ENCODE results near the gene RPS6KA2. TPM values are rescaled to one million over a fixed set of nuclear protein-coding genes. Genes with fewer than 3 reads are reported as not detected.
"Not testable (repeated sequence)": the region's sequence is repeated elsewhere in the genome, so short reads cannot be mapped to it uniquely, and the experiment has no call there.

RPS6KA2 gene
- total RNA-seq, 2 experiments from 2014 or later, result 3.8 to 4.2 TPM

DNA sequence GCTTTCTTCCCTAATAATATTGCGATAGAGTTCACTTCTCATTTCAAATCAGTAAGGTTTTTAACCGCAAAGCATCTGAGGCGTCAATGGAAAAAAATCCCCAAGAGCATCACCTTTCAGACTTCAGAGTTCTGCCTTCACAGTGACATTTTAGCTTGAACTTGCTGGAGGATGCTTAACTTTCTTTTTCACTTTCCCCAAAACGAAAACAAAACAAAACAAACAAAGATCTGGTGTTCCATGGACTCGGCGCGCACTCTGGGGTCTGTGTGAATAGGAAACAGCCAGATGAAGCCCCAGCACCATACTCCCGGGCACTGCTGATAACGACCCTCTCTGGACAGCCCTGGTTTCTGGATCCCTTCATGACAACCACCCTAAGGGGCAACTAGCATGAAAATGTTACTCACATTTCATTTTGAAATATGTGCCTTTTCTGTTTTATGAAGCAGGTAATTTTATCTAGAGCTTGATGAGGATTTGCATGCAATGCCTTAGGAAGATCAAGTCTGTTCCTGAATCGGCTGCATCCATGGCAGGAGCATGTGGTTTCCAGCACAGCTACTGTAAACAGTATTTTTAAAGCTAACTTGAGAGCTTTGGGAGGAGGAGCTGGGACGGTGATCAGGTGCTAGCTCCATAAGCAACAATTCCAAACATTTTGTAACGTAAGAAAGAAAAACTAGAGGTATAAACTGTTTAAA, 85.0 kb downstream of the RPS6KA2 start:
- H3K36me3 Mint-ChIP-seq, result no peaks in the 10 kb centered on the region
- no peaks in the 10 kb centered on the region for H3K27me3 Mint-ChIP-seq
- peak overlapping the region; percentile 79 for H3K27ac Mint-ChIP-seq
- no peak for DNase-seq
- peak overlapping the region; percentile 52 for H3K4me3 Mint-ChIP-seq
- no peaks in the 10 kb centered on the region for H3K9me3 Mint-ChIP-seq
- peaks cover 19% of the 10 kb centered on the region for H3K4me1 Mint-ChIP-seq

DNA sequence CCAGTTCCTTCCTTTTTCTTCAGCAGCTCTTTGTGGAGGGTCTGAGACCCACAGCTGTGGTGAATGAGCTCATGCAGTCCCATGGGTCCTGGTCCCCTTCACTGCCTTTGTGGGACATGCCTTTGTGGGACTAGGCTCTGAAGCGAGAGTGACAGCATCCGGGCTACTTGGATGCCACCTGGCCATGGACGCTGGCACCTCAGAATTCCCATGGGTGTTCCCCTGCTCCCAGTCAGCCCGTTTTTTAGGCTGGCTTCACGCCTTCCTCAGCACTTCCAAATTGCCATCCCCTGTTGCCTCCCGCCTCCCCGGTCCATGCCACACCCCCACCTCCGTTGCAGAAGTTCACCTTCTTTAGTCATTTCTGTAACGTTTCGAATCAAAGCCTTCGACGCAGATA, 85.7 kb downstream of the RPS6KA2 start:
- no peaks in the 10 kb centered on the region for H3K36me3 Mint-ChIP-seq
- peak overlapping the region; percentile 79 for H3K27ac Mint-ChIP-seq
- no peak for DNase-seq
- peaks cover 19% of the 10 kb centered on the region for H3K4me1 Mint-ChIP-seq
- no peaks in the 10 kb centered on the region for H3K9me3 Mint-ChIP-seq
- no peaks in the 10 kb centered on the region for H3K27me3 Mint-ChIP-seq
- peak overlapping the region; percentile 52 for H3K4me3 Mint-ChIP-seq

DNA sequence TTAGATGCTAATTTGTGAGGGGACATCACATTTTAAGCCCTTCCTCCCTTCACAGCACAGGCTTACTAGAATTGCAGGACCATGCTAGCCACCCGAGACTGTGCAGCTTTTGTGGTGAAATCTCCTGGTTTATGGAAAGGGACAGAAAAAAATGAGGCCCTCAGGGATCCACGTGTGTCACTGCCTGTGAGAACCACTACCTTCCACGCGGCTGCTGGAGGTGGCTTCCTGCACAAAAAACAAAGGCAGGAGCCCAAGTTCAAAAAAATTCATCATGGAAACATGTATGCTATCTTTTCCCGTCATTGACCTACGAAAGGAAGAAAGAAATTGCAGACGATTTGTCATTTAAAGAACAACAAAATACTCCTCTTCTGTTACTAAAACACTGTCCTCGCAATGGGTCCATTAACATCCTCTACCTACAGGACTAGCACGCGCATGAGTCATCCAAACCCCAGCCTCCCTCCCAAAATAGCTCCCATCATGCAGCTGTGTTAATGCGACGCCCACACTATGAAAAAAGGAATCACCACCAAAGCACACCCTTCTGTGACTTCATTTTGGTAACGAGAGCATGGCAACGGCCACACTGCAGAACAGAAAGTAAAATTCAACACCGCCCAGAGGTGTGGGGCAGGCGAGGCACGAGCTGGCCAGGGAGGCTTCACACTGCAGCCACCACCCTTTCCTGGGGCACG, 86.3 kb downstream of the RPS6KA2 start:
- H3K4me3 Mint-ChIP-seq, result peak overlapping the region; percentile 52
- peaks cover 19% of the 10 kb centered on the region for H3K4me1 Mint-ChIP-seq
- H3K36me3 Mint-ChIP-seq, result no peaks in the 10 kb centered on the region
- no peaks in the 10 kb centered on the region for H3K27me3 Mint-ChIP-seq
- no peaks in the 10 kb centered on the region for H3K9me3 Mint-ChIP-seq
- peak overlapping the region; percentile 79 for H3K27ac Mint-ChIP-seq
- peak; percentile 57 for DNase-seq

DNA sequence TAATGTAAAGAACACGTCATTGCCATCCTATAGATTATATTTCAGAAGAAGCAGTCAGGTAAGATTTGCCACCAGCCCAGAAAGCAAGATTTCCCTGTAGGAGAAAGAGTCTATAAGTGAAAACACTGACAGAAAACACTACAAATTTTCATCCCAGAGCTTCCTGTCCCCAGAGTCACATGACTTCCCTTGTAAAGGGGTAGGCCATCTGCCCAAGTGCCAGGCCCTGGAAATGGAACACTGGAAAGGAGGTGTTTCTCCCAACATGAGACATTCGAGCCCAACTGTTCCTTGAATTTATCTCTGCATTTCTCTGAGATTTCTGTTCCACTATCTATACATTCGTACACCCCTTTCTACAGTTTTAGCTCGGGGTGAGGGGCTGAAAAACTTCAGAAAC, 87.5 kb downstream of the RPS6KA2 start:
- Mint-ChIP-seq H3K4me3 (no peak overlapping the region), H3K9me3 (no peaks in the 10 kb centered on the region), H3K27me3 (no peaks in the 10 kb centered on the region), H3K4me1 (peaks cover 19% of the 10 kb centered on the region), H3K27ac (no peak overlapping the region), H3K36me3 (no peaks in the 10 kb centered on the region)
- DNase-seq, result no peak

GRCh38 chr6:166539011-166539385, 88.1 kb downstream of the RPS6KA2 start:
- not testable (repeated sequence) for H3K36me3 Mint-ChIP-seq, H3K27me3 Mint-ChIP-seq, DNase-seq, H3K9me3 Mint-ChIP-seq, H3K4me3 Mint-ChIP-seq
- Mint-ChIP-seq H3K27ac (peak overlapping the region; percentile 60), H3K4me1 (peaks cover 19% of the 10 kb centered on the region)

DNA sequence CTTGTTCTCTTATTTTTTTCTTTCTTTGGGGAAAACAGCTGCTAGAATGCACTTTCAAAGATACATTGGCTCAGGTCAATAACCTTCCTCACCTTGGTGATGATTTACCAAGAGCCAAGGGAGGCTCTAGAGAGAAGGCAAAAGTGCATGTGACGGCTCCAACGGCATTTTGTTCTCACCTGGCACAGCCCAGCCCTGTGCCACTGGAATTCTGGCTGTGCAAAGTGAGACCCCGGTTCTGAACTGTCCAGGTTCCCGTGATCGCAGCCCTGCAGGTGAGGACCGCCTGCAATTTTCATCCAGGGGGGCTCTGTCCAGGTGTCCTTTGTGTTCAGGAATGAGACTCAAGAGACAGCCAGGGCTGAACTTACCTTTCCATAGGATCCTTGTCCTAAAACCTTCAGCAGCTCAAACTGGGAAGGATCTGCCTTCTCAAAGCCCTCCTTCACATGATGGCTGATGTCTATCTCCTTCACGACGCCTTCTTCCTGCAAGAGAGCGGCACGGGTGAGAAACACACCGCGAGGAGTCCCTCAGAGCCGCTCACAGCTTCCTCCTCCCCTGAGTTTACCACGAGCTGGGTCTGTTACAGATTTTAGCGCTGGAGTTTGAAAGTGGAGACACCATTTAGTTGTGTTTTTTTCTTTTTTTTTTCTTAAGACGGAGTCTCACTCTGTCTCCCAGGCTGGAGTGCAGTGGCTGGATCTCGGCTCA, 88.6 kb downstream of the RPS6KA2 start:
- H3K27ac Mint-ChIP-seq, result peak overlapping the region; percentile 60
- H3K4me1 Mint-ChIP-seq, result peaks cover 19% of the 10 kb centered on the region
- DNase-seq, result no peak
- no peaks in the 10 kb centered on the region for H3K36me3 Mint-ChIP-seq
- H3K9me3 Mint-ChIP-seq, result no peaks in the 10 kb centered on the region
- no peaks in the 10 kb centered on the region for H3K27me3 Mint-ChIP-seq
- H3K4me3 Mint-ChIP-seq, result no peak overlapping the region

GRCh38 chr6:166534658-166535406, 92.2 kb downstream of the RPS6KA2 start:
- H3K9me3 Mint-ChIP-seq, result no peaks in the 10 kb centered on the region
- no peak for DNase-seq
- H3K4me3 Mint-ChIP-seq, result no peak overlapping the region
- peaks cover 3% of the 10 kb centered on the region for H3K4me1 Mint-ChIP-seq
- H3K36me3 Mint-ChIP-seq, result no peaks in the 10 kb centered on the region
- no peaks in the 10 kb centered on the region for H3K27me3 Mint-ChIP-seq
- no peak overlapping the region for H3K27ac Mint-ChIP-seq

DNA sequence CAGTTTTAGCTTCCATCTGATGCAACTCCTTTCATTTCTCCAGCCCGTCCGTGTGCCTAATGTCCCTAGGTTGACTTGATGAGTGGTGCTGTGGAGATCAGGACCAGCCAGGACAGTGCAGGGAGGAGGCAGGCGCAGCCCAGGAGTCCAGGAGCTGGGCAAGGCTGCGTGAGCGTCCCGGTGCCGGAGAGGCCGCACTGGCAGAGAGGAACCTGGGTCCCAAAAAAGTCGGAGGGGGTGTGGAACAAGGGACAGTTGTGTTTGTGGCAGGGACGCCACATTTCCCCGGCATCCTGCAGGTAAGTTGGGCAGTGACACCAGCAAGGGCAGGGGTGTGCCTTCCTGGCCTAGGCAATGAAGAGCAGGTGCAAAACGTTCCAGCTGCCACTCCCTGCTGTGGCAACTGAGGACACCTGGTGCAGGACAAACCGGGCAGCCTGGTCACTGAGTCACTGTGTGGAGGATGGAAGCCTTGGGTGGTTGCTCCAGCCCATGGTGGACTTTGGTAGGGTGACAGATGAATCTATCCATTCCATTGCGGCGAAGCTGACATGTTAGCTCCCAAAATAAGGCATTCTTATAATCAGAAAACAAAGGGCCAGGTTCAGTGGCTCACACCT, 93.7 kb downstream of the RPS6KA2 start:
- Mint-ChIP-seq H3K27ac (no peak overlapping the region), H3K4me3 (no peak overlapping the region), H3K36me3 (peaks cover 4% of the 10 kb centered on the region), H3K27me3 (no peaks in the 10 kb centered on the region), H3K9me3 (peaks cover 1% of the 10 kb centered on the region), H3K4me1 (no peaks in the 10 kb centered on the region)
- DNase-seq, result no peak

DNA sequence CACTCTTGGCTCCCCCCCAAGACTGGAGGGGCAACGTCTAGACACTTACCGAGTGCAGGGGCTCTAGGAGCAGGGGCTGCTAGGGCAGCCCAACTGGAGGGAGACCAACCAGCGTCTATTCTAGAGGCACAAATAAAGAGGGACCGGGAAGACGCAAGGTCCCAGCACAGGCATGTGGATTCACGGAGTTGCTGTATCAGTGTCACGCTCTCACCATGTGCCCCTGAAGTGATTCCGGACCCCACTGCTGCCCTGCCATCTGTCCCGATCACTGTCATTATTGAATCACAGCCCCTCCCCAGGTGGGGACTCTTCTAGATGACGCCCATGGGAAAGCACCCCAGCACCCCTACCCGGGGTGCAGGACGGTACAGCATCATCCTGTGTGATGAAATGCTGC, 94.7 kb downstream of the RPS6KA2 start:
- Mint-ChIP-seq H3K27me3 (no peaks in the 10 kb centered on the region), H3K27ac (no peak overlapping the region), H3K4me1 (no peaks in the 10 kb centered on the region), H3K4me3 (no peak overlapping the region), H3K9me3 (peaks cover 1% of the 10 kb centered on the region), H3K36me3 (peaks cover 4% of the 10 kb centered on the region)
- no peak for DNase-seq

DNA sequence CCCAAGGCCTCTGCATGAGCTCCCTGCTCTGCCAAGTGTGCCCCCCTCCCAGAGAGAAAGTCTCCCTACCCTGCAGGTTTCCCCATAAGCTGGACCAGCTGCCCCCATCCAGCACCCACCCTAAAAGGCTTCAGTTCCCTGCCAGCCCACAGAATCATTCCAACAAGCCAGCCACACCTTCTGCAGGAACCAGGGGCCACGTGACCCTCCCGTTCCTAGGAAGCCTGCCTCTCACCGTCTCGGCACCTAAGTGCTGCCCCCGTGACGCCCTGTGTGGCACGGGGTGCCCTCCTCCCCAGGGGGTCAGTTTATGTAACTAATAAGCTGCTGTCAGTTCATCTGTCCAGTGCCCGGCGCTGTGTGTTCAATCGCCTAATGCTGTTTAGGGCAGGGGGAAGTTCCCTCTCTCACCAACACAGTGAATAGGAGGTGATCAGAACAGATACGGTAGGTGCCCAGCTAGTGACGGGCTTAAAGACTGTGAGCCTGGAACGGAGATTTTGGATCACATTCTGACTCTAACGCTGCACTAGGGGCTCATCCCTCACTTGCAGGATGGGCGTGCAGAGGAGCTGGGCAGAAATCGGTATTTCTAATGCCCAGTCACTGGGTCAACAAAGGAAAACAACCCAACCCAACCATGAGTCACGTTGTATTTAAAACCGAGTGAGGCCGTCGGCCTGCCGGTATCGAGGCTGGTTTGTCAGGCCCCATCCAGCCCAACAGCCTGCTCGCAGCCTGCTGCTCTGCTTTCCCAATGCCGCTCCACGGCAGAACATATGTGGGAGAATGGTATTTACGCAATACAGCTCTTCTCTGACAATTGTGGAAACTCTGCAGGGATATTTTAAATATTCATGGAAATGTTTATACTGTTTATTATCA, 96.6 kb downstream of the RPS6KA2 start:
- no peaks in the 10 kb centered on the region for H3K27me3 Mint-ChIP-seq
- peaks cover 1% of the 10 kb centered on the region for H3K9me3 Mint-ChIP-seq
- H3K4me1 Mint-ChIP-seq, result no peaks in the 10 kb centered on the region
- H3K27ac Mint-ChIP-seq, result no peak overlapping the region
- peaks cover 4% of the 10 kb centered on the region for H3K36me3 Mint-ChIP-seq
- H3K4me3 Mint-ChIP-seq, result no peak overlapping the region
- no peak for DNase-seq

- Mint-ChIP-seq H3K4me1 (no peaks in the 10 kb centered on the region), H3K4me3 (no peak overlapping the region), H3K27ac (no peak overlapping the region), H3K27me3 (no peaks in the 10 kb centered on the region), H3K36me3 (peaks cover 4% of the 10 kb centered on the region), H3K9me3 (peaks cover 1% of the 10 kb centered on the region)
- DNase-seq, result no peak
These were observed 97.5 kb downstream of the RPS6KA2 start for GRCh38 chr6:166529586-166529985.

DNA sequence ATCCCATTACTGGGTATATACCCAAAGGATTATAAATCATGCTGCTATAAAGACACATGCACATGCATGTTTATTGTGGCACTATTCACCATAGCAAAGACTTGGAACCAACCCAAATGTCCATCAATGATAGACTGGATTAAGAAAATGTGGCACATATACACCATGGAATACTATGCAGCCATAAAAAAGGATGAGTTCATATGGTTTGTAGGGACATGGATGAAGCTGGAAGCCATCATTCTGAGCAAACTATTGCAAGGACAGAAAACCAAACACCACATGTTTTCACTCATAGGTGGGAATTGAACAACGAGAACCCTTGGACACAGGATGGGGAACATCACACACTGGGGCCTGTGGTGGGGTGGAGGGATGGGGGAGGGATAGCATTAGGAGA, 98.0 kb downstream of the RPS6KA2 start:
- H3K27me3 Mint-ChIP-seq, H3K9me3 Mint-ChIP-seq, DNase-seq, H3K4me1 Mint-ChIP-seq, H3K27ac Mint-ChIP-seq, H3K4me3 Mint-ChIP-seq, H3K36me3 Mint-ChIP-seq: not testable (repeated sequence)

DNA sequence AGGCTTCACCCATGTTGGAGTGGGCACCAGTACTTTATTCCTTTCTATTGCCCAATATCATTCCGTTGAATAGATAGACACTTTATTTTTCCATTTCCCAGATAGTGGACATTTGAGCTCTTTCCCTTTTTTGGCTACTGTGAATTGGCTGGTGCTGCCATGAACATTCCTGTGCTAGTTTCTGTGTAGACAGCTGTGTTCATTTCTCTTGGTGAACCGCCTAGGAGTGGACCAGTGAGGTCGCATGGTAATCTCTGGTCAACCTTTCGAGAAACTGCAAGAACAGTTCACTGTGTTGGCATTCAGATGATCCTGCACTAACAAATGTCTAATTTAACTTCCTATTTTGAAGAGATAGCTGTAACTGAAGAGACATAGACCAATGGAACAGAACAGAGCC, 99.2 kb downstream of the RPS6KA2 start:
- Mint-ChIP-seq H3K36me3 (peaks cover 4% of the 10 kb centered on the region), H3K9me3 (peaks cover 1% of the 10 kb centered on the region), H3K27me3 (no peaks in the 10 kb centered on the region), H3K27ac (no peak overlapping the region), H3K4me3 (no peak overlapping the region), H3K4me1 (no peaks in the 10 kb centered on the region)
- DNase-seq, result no peak

GRCh38 chr6:166526937-166527336, 100.1 kb downstream of the RPS6KA2 start:
- no peak overlapping the region for H3K27ac Mint-ChIP-seq
- no peak for DNase-seq
- H3K4me3 Mint-ChIP-seq, result no peak overlapping the region
- H3K36me3 Mint-ChIP-seq, result peaks cover 4% of the 10 kb centered on the region
- H3K9me3 Mint-ChIP-seq, result peaks cover 1% of the 10 kb centered on the region
- no peaks in the 10 kb centered on the region for H3K27me3 Mint-ChIP-seq
- H3K4me1 Mint-ChIP-seq, result no peaks in the 10 kb centered on the region

Measured in activated naive CD8-positive, alpha-beta T cell treated with anti-CD3 and anti-CD28 coated beads for 36 hours (primary cell).